Measurements from ENCODE around the gene UNC13A.

- TF ChIP-seq POLR2A (IDR thresholded peaks at IDR 0.05; ENCODE audit: low read depth, low read length) (no peak), CTCF (IDR thresholded peaks at IDR 0.05; ENCODE audit: extremely low read depth in 1 of 2, insufficient read depth in 1 of 2, low read depth in 1 of 2, low read length in 2 of 2) (no peak), EZH2 (IDR thresholded peaks at IDR 0.05; ENCODE audit: borderline replicate concordance, low read depth, low read length, severe bottlenecking) (no peak)
Measured at GRCh38 chr19:17617807-17618192, 70.4 kb downstream of the UNC13A start.

All from endothelial cell of umbilical vein (primary cell).